Panc1 (cell line): ENCODE measurements around the gene COPZ1. TPM values are rescaled to one million over a fixed set of nuclear protein-coding genes. Genes with fewer than 3 reads are reported as not detected.
A peak's percentile ranks its signal among the peaks of the same experiment; 100 is the strongest.

ENCODE experiments used
- ATAC-seq: fragments of 200-7000 bp; cut with Tn5 transposase; 2 replicates; pipeline ENCODE4 v1.9.1; 2020; ENCODE audit warnings: mild to moderate bottlenecking, moderate library complexity
- BruUV-seq: library from RNA; stranded (reverse); fragments of 400-500 nt; replicated peaks from 2 replicates; lab custom pipeline; 2021; lab: Mats Ljungman, UMichigan
- CTCF ChIA-PET: fragments of 300-600 bp; sonication (Branson Sonifier 250); formaldehyde crosslinking; loops from one replicate; lab custom pipeline; 2022; ENCODE audit warnings: antibody characterized with exemption; lab: Charles Lee
- POLR2A ChIA-PET: fragments of 300-600 bp; sonication (Branson Sonifier 250); formaldehyde crosslinking; loops from one replicate; lab custom pipeline; 2022; ENCODE audit warnings: antibody characterized with exemption; lab: Charles Lee
- DNase-seq: peaks from one replicate; pipeline ENCODE4 v3.0.0-alpha.2; 2010; ENCODE audit warnings: low read depth, low spot score
- H3K27ac ChIP-seq: 2 replicates; pipeline ENCODE4 v1.5.1; 2011; ENCODE audit warnings: mild to moderate bottlenecking, low read length, inconsistent platforms
- H3K27me3 ChIP-seq: fragments of 200-500 bp; sonication (Bioruptor generic); 2 replicates; pipeline ENCODE4 v1.6.0; 2014; ENCODE audit warnings: low read length, inconsistent platforms; ENCODE audit not compliant: control insufficient read depth, insufficient read depth
- H3K36me3 ChIP-seq: fragments of 200-500 bp; sonication (Bioruptor generic); 2 replicates; pipeline ENCODE4 v1.5.1; 2014; ENCODE audit warnings: inconsistent platforms, mild to moderate bottlenecking, low read length, moderate library complexity; ENCODE audit not compliant: control insufficient read depth, insufficient read depth
- H3K4me1 ChIP-seq: 2 replicates; pipeline ENCODE4 v1.5.1; 2011; ENCODE audit warnings: inconsistent platforms, mild to moderate bottlenecking, low read length, moderate library complexity; ENCODE audit not compliant: control insufficient read depth, insufficient read depth
- H3K4me3 ChIP-seq, 2 experiments: 2 replicates each; pipeline ENCODE4 v1.5.1; 2011 to 2012; ENCODE audit warnings: low read depth in 2 of 2, low read length in 2 of 2, mild to moderate bottlenecking in 2 of 2, inconsistent platforms in 1 of 2, moderate library complexity in 1 of 2
- H3K9me3 ChIP-seq: fragments of 200-500 bp; sonication (Bioruptor generic); 2 replicates; pipeline ENCODE4 v1.5.1; 2014; ENCODE audit warnings: low read depth, mild to moderate bottlenecking, inconsistent platforms, low read length, moderate library complexity; ENCODE audit not compliant: control insufficient read depth, insufficient read depth
- POLR2AphosphoS5 ChIP-seq: IDR thresholded peaks from 2 replicates; pipeline ENCODE4 v1.6.1; 2012; ENCODE audit warnings: mild to moderate bottlenecking, low read depth, low read length, moderate library complexity
- SIN3A ChIP-seq: IDR thresholded peaks from 2 replicates; pipeline ENCODE4 v1.6.1; 2012; ENCODE audit warnings: low read depth, mild to moderate bottlenecking, low read length, moderate library complexity, borderline replicate concordance; ENCODE audit not compliant: insufficient read depth
- TCF7L2 ChIP-seq: IDR thresholded peaks from 2 replicates; pipeline ENCODE4 v1.6.1; 2011; ENCODE audit warnings: mild to moderate bottlenecking, low read depth, low read length, inconsistent platforms
- in situ Hi-C: cut with HindIII; loops from 2 replicates; pipeline ENCODE4 v1.10.0; 2016; ENCODE audit warnings: low sequenced_read_pairs, low pct_unique_long_range_greater_than_20kb
- intact Hi-C: fragments of 100-400 bp; cut with micrococcal nuclease; formaldehyde crosslinking; loops from one replicate; pipeline ENCODE4 v1.10.0; 2022; ENCODE audit not compliant: unreplicated experiment
- total RNA-seq: library from RNA; stranded (reverse); gene quantifications from one replicate; pipeline ENCODE4 v1.2.1, GENCODE V29; 2021; ENCODE audit not compliant: unreplicated experiment
- TF ChIP-seq, protein P1 (sequence below), 2 experiments: IDR thresholded peaks; 2 replicates each; pipeline ENCODE4 v1.6.1; 2011 to 2012; ENCODE audit warnings: low read depth in 2 of 2, control low read depth in 1 of 2, low read length in 1 of 2, mild to moderate bottlenecking in 1 of 2, moderate library complexity in 1 of 2; ENCODE audit not compliant: insufficient read depth in 1 of 2
- TF ChIP-seq, protein P2 (sequence below): fragments of 450-650 bp; IDR thresholded peaks from 2 replicates; pipeline ENCODE4 v1.5.1; 2017; ENCODE audit warnings: mild to moderate bottlenecking

COPZ1 gene
- total RNA-seq, 1 experiment from 2014 or later = 175 TPM

DNA sequence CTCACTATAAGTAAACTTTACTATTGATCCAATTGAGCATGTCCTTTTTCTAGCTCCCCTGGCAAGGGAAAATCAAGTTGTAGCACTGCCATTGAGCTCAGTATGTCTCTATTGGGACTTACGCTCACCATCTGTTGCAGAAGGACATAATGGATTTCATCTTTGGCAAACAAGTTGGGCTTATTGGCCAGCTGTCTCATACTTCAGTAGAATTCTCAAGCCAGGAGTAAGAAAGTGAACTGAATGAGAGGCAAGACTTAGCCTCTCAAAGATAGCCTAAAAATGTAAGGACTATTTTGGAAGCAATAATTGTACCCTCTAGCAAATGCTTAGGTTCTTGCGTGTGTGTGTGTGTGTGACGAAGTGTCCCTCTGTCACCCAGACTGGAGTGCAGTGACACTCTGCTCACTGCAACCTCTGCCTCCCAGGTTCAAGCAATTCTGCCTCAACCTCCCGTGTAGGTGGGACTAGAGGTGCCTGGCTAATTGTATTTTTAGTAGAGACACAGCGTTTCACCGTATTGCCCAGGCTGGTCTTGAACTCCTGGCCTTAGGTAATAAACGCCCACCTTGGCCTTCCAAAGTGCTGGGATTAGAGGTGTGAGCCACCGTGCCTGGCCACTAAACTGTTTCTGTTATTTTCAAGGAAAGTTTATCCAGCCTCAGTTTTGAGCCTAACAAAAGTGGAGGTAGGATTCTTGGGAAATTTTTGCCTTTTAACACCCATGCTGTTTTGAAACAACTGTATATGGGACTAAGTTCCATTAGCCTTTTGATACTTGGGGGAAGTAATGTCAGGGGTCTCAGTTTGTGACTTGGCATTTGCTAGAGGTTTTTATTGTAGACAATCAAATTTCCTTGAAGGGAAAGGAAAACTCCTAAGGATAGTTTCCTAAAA lies 37.4 kb upstream of the COPZ1 start:
- ChIA-PET POLR2A (interaction anchor here (0.7 to 0.9 kb wide), 3 partner anchors 38 to 312 kb away, joined by 3 to 8 read pairs (median 6); partner anchors contain the start of gene COPZ1), CTCF (interaction anchor here (0.5 to 1.7 kb wide), 3 partner anchors 30 to 37 kb away, joined by 7 to 12 read pairs (median 7); partner anchors contain the start of gene COPZ1)
- ATAC-seq (peak; percentile 11; the same call in 1 of the 2 replicates), DNase-seq (no peak)
- in situ Hi-C loops (no loop called here), intact Hi-C loops (loop anchor here (2.0 to 5.0 kb wide), 2 partner anchors 37 to 75 kb away; partner anchors contain the start of genes COPZ1 and GPR84)
- H3K36me3 ChIP-seq = peaks cover 41% of the 10 kb centered on the region
- no TSS peak for BruUV-seq
- no peaks in the 10 kb centered on the region for H3K27me3 ChIP-seq
- H3K4me1 ChIP-seq = peaks cover 40% of the 10 kb centered on the region
- H3K27ac ChIP-seq = peak overlapping the region; percentile 14; the same call in 1 of the 2 replicates
- TF ChIP-seq TCF7L2 = no peak
- TF ChIP-seq, protein P1, sequence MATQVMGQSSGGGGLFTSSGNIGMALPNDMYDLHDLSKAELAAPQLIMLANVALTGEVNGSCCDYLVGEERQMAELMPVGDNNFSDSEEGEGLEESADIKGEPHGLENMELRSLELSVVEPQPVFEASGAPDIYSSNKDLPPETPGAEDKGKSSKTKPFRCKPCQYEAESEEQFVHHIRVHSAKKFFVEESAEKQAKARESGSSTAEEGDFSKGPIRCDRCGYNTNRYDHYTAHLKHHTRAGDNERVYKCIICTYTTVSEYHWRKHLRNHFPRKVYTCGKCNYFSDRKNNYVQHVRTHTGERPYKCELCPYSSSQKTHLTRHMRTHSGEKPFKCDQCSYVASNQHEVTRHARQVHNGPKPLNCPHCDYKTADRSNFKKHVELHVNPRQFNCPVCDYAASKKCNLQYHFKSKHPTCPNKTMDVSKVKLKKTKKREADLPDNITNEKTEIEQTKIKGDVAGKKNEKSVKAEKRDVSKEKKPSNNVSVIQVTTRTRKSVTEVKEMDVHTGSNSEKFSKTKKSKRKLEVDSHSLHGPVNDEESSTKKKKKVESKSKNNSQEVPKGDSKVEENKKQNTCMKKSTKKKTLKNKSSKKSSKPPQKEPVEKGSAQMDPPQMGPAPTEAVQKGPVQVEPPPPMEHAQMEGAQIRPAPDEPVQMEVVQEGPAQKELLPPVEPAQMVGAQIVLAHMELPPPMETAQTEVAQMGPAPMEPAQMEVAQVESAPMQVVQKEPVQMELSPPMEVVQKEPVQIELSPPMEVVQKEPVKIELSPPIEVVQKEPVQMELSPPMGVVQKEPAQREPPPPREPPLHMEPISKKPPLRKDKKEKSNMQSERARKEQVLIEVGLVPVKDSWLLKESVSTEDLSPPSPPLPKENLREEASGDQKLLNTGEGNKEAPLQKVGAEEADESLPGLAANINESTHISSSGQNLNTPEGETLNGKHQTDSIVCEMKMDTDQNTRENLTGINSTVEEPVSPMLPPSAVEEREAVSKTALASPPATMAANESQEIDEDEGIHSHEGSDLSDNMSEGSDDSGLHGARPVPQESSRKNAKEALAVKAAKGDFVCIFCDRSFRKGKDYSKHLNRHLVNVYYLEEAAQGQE (IDR thresholded peaks at IDR 0.05; ENCODE audit: insufficient read depth in 1 of 2, low read depth in 2 of 2, low read length in 1 of 2) = no peak
- TF ChIP-seq, protein P2, sequence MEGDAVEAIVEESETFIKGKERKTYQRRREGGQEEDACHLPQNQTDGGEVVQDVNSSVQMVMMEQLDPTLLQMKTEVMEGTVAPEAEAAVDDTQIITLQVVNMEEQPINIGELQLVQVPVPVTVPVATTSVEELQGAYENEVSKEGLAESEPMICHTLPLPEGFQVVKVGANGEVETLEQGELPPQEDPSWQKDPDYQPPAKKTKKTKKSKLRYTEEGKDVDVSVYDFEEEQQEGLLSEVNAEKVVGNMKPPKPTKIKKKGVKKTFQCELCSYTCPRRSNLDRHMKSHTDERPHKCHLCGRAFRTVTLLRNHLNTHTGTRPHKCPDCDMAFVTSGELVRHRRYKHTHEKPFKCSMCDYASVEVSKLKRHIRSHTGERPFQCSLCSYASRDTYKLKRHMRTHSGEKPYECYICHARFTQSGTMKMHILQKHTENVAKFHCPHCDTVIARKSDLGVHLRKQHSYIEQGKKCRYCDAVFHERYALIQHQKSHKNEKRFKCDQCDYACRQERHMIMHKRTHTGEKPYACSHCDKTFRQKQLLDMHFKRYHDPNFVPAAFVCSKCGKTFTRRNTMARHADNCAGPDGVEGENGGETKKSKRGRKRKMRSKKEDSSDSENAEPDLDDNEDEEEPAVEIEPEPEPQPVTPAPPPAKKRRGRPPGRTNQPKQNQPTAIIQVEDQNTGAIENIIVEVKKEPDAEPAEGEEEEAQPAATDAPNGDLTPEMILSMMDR = no peak
- TF ChIP-seq SIN3A = 0 out of 2 replicates have a peak, but pooled peaks have one; percentile 11
- peak; percentile 83 for TF ChIP-seq POLR2AphosphoS5
- no peak overlapping the region for H3K4me3 ChIP-seq
- no peaks in the 10 kb centered on the region for H3K9me3 ChIP-seq

DNA sequence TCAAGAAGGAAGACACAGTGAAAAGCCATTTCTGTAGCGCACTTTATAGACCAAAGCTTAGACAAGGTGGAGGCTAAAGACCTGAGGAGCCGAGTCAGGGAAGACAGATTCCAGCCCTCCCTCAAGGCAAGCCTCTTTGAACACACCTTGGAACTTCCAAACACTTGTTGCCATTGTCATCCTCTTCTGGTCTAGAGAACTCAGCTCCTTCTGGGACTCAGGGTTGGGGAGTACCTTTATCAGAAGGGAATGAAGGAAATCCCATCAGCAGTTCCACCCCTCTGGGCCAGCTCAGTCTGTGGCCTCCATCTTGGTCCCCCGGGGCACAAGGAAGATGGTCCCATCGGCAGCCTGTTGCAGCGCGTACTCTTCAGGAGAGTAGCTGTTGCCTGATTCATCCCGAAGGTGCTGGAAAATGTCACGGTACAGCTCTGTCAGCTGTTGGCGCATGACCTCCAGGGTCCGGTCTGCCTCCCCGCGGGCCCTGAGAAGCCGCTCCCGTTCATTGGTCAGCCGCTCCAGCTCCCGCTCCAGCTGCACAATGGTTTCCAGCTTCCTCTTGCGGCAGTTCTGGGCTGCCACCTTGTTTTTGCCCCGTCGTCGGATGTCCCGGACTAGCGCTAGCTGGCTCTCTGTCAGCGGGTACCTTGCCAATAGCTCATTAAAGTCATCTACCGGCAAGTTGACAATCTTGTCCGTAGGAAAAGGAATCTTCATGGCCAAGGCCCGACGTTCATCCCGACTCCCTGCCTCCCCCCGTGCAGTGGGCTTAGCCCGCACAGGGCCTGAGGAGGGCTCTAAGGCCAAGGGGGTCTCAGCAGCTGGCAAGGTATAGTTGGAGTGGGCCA lies 32.6 kb upstream of the COPZ1 start:
- in situ Hi-C loops = no loop called here
- POLR2A ChIA-PET = interaction anchor here (0.5 to 1.3 kb wide), 4 partner anchors 11 to 95 kb away, joined by 3 to 5 read pairs (median 4); no protein-coding TSS in a partner anchor
- Histone ChIP-seq H3K4me3 (no peak overlapping the region), H3K27ac (no peak overlapping the region), H3K9me3 (no peaks in the 10 kb centered on the region), H3K36me3 (no peaks in the 10 kb centered on the region), H3K27me3 (no peaks in the 10 kb centered on the region), H3K4me1 (peaks cover 6% of the 10 kb centered on the region)
- DNase-seq (no peak), ATAC-seq (no peak)
- TF ChIP-seq, protein P1 (IDR thresholded peaks at IDR 0.05; ENCODE audit: insufficient read depth in 1 of 2, low read depth in 2 of 2, low read length in 1 of 2) = no peak
- TF ChIP-seq, protein P2 = no peak
- TF ChIP-seq TCF7L2 (no peak), POLR2AphosphoS5 (no peak), SIN3A (no peak)
- CTCF ChIA-PET = interaction anchor here (0.9 kb wide), 1 partner anchor 32 kb away, joined by 6 read pairs; the partner anchor contains the start of gene COPZ1
- intact Hi-C loops = no loop called here
- BruUV-seq = no TSS peak
